ENCODE data around the gene TMLHE. TPM values are rescaled to one million over a fixed set of nuclear protein-coding genes. Genes with fewer than 3 reads are reported as not detected.
"Not testable (repeated sequence)": the region's sequence is repeated elsewhere in the genome, so short reads cannot be mapped to it uniquely, and the experiment has no call there.

The TMLHE gene
- total RNA-seq, 4 donors from 2014 or later = 13.6 to 21.4 (median 15.6) TPM

DNA sequence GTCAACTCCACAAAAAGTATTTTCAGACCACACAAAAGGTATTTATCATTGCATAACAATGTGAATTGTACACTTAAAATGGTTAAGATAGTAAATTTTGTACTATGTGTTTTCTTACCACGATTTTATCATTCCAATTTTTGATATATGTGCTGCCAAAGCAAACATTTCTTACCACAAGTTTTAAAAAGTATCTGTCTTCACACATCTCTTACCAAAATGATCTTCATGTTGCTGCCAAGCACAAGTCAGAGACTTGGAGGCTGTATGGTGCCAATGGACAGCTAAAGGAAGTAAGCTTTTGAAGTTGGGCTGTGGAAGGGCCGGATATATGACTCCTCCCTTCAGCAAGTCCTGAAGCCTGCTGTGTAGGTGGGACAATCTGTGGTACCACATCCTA is 67.9 kb downstream of the TMLHE start:
- Histone ChIP-seq H3K27me3 (no peaks in the 10 kb centered on the region), H3K4me1 (no peaks in the 10 kb centered on the region), H3K27ac (replicated peaks in 1 of 4) (no peak overlapping the region), H3K9me3 (peaks cover 0 to 23% (median 0%) of the 10 kb centered on the region in 4 donors), H3K36me3 (peaks cover 0 to 26% (median 15%) of the 10 kb centered on the region in 4 donors), H3K4me3 (no peak overlapping the region)
- TF ChIP-seq EP300 (IDR thresholded peaks at IDR 0.05) = no peak
- TF ChIP-seq POLR2A (IDR thresholded peaks at IDR 0.05; ENCODE audit: low read depth) = no peak
- TF ChIP-seq POLR2AphosphoS5 (IDR thresholded peaks at IDR 0.05) = no peak
- TF ChIP-seq, protein P1, sequence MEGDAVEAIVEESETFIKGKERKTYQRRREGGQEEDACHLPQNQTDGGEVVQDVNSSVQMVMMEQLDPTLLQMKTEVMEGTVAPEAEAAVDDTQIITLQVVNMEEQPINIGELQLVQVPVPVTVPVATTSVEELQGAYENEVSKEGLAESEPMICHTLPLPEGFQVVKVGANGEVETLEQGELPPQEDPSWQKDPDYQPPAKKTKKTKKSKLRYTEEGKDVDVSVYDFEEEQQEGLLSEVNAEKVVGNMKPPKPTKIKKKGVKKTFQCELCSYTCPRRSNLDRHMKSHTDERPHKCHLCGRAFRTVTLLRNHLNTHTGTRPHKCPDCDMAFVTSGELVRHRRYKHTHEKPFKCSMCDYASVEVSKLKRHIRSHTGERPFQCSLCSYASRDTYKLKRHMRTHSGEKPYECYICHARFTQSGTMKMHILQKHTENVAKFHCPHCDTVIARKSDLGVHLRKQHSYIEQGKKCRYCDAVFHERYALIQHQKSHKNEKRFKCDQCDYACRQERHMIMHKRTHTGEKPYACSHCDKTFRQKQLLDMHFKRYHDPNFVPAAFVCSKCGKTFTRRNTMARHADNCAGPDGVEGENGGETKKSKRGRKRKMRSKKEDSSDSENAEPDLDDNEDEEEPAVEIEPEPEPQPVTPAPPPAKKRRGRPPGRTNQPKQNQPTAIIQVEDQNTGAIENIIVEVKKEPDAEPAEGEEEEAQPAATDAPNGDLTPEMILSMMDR (IDR thresholded peaks at IDR 0.05) = no peak
- intact Hi-C loops (cut with DNase I) = no loop called here
- 37% methylated on average over 2 of the region's 2 CpGs for WGBS
- DNase-seq (ENCODE audit: extremely low spot score) = no peak

DNA sequence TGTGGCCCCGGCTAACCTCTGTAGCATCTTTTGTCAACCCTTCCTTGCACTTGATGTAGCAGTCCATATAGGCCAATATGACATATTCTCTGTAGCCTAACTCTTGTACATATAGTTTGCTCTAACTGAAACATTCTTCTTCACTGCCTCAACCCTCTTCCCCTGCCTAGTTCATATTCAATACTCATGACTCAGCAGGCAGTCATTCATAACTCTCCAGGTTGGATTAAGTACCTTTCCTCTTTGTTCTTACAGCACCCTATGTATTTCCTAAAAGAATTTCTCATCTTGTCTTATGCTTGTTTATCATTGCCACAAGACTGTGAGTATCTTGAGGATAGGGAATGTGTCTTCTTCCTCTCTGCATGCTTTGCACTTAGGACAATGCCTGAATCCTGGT is 76.9 kb downstream of the TMLHE start:
- WGBS = 71% methylated on average over 1 of the region's 1 CpG

DNA sequence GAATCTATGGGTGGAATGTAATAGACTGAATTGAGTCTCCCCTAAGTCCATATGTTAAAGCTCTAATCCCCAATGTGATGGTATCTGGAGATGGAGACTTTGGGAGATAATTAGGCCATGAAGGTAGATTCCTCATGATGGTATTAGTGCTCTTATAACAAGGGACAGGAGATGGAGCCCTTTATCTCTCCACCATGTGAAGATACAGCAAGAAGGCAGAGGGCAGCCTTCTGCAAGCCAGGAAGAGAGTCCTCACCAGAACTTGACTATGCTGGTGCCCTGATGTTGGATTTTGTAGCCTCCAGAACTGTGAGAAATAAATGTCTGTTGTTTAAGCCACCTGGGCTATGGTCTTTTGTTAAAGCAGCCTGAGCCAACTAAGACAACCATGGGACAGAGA is 78.0 kb downstream of the TMLHE start:
- Histone ChIP-seq H3K27ac (replicated peaks in 1 of 4) (no peak overlapping the region), H3K27me3 (no peaks in the 10 kb centered on the region), H3K4me1 (no peaks in the 10 kb centered on the region), H3K4me3 (no peak overlapping the region), H3K36me3 (peaks cover 0 to 6% (median 0%) of the 10 kb centered on the region in 4 donors), H3K9me3 (peaks cover 0 to under 1% (median 0%) of the 10 kb centered on the region in 4 donors)
- intact Hi-C loops (cut with DNase I) = no loop called here
- no peak for DNase-seq (ENCODE audit: extremely low spot score)
- no peak for TF ChIP-seq EP300 (IDR thresholded peaks at IDR 0.05)
- no peak for TF ChIP-seq POLR2AphosphoS5 (IDR thresholded peaks at IDR 0.05)
- TF ChIP-seq POLR2A (IDR thresholded peaks at IDR 0.05; ENCODE audit: low read depth) = no peak
- TF ChIP-seq, protein P1 (IDR thresholded peaks at IDR 0.05) = no peak

More for the DNA sequence above, 76.9 kb downstream of the TMLHE start:
- Histone ChIP-seq H3K27me3 (no peaks in the 10 kb centered on the region), H3K9me3 (peaks cover 0 to 8% (median 0%) of the 10 kb centered on the region in 4 donors), H3K4me3 (no peak overlapping the region), H3K4me1 (no peaks in the 10 kb centered on the region), H3K27ac (replicated peaks in 1 of 4) (no peak overlapping the region), H3K36me3 (peaks cover 0 to 10% (median 0%) of the 10 kb centered on the region in 4 donors)
- intact Hi-C loops (cut with DNase I) = no loop called here
- TF ChIP-seq, protein P1 (IDR thresholded peaks at IDR 0.05) = no peak
- no peak for TF ChIP-seq POLR2AphosphoS5 (IDR thresholded peaks at IDR 0.05)
- DNase-seq (ENCODE audit: extremely low spot score) = no peak

DNA sequence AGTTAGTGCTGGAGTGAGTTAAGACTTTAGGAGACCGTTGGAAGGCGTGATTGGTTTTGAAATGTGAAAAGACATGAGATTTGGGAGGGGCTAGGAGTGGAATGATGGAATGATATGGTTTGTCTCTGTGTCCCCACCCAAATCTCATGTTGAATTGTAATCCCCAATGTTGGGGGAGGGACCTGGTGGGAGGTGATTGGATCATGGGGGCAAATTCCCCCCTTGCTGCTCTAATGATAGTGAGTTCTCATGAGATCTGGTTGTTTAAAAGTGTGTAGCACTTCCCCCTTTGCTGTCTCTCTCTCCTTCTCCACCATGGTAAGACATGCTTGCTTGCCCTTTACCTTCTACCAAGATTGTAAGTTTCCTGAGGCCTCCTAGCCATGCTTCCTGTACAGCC is 85.7 kb downstream of the TMLHE start:
- H3K27me3 ChIP-seq; DNase-seq (ENCODE audit: extremely low spot score); H3K4me3 ChIP-seq; intact Hi-C loops (cut with DNase I); H3K4me1 ChIP-seq; H3K27ac ChIP-seq (replicated peaks in 1 of 4): not testable (repeated sequence)
- WGBS = 70% methylated on average over 2 of the region's 2 CpGs
- Histone ChIP-seq H3K36me3 (peaks cover 0 to 22% (median 12%) of the 10 kb centered on the region in 4 donors), H3K9me3 (peaks cover 0 to 12% (median 3%) of the 10 kb centered on the region in 4 donors)

- TF ChIP-seq POLR2A (IDR thresholded peaks at IDR 0.05; ENCODE audit: low read depth) (no peak), POLR2AphosphoS5 (IDR thresholded peaks at IDR 0.05) (no peak), EP300 (IDR thresholded peaks at IDR 0.05) (no peak)
- TF ChIP-seq, protein P1 (IDR thresholded peaks at IDR 0.05) = no peak
- Histone ChIP-seq H3K9me3 (no peaks in the 10 kb centered on the region), H3K27me3 (no peaks in the 10 kb centered on the region), H3K27ac (replicated peaks in 1 of 4) (no peak overlapping the region), H3K4me3 (no peak overlapping the region), H3K36me3 (peaks cover 0 to 23% (median 10%) of the 10 kb centered on the region in 4 donors), H3K4me1 (no peaks in the 10 kb centered on the region)
- no peak for DNase-seq (ENCODE audit: extremely low spot score)
- intact Hi-C loops (cut with DNase I) = no loop called here
Measured at GRCh38 chrX:155514225-155514624, 98.5 kb downstream of the TMLHE start.
